ENCODE measurements around the gene ACP2.

DNA sequence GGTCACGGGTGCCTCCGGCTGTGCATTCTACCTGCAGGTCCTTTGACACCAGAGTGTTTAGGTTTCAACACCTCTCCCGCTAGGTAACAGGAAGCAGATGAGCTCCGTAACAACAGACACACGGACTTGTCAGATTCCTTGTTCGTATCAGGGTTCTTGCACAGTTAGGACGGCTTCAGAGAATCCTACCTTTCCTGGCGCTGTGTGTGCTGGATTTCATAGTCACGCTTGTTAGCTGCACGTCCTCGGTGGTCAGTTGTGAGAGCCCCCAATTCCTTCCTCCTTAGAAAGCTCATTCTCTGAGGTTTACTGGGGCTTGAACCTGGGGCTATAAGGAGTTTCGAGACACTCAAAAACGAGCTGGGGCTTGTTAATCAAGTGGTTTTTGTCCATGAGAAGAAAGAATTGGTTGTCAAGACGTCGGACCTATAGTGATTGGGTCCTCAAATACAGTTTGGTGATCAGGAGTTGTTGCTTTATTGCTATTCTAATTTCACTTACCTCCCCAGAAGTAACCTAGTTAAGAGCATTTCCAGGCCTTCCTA lies 33.2 kb downstream of the ACP2 start:
- TF ChIP-seq, protein P1, sequence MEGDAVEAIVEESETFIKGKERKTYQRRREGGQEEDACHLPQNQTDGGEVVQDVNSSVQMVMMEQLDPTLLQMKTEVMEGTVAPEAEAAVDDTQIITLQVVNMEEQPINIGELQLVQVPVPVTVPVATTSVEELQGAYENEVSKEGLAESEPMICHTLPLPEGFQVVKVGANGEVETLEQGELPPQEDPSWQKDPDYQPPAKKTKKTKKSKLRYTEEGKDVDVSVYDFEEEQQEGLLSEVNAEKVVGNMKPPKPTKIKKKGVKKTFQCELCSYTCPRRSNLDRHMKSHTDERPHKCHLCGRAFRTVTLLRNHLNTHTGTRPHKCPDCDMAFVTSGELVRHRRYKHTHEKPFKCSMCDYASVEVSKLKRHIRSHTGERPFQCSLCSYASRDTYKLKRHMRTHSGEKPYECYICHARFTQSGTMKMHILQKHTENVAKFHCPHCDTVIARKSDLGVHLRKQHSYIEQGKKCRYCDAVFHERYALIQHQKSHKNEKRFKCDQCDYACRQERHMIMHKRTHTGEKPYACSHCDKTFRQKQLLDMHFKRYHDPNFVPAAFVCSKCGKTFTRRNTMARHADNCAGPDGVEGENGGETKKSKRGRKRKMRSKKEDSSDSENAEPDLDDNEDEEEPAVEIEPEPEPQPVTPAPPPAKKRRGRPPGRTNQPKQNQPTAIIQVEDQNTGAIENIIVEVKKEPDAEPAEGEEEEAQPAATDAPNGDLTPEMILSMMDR (IDR thresholded peaks at IDR 0.05), result no peak
- TF ChIP-seq POLR2A (IDR thresholded peaks at IDR 0.05), result no peak

All from esophagus squamous epithelium (tissue), 4 donors.